Epithelial cell of proximal tubule (primary cell): ENCODE measurements around the gene TRAM2. TPM values are rescaled to one million over a fixed set of nuclear protein-coding genes. Genes with fewer than 3 reads are reported as not detected.

Experiments
- DNase-seq: peaks from one replicate; pipeline ENCODE4 v3.0.0-alpha.2; 2011; ENCODE audit warnings: low read depth
- H3K4me3 ChIP-seq: 2 replicates; pipeline ENCODE4 v1.5.1; 2011; ENCODE audit warnings: low read depth, mild to moderate bottlenecking, low read length
- total RNA-seq: library from RNA; depleted of rRNA; stranded (reverse); fragments of >200 nt; gene quantifications from 2 replicates; pipeline ENCODE4 v1.2.3, GENCODE V29; 2015
- TF ChIP-seq, protein P1 (sequence below): conservative IDR thresholded peaks from 2 replicates; pipeline ENCODE4 v1.5.1; 2012; ENCODE audit warnings: low read depth, mild to moderate bottlenecking, low read length

Gene TRAM2
- total RNA-seq, 1 donor from 2014 or later = 16.3 TPM

GRCh38 chr6:52538252-52538900 is 38.5 kb downstream of the TRAM2 start:
- no peak for DNase-seq
- TF ChIP-seq, protein P1, sequence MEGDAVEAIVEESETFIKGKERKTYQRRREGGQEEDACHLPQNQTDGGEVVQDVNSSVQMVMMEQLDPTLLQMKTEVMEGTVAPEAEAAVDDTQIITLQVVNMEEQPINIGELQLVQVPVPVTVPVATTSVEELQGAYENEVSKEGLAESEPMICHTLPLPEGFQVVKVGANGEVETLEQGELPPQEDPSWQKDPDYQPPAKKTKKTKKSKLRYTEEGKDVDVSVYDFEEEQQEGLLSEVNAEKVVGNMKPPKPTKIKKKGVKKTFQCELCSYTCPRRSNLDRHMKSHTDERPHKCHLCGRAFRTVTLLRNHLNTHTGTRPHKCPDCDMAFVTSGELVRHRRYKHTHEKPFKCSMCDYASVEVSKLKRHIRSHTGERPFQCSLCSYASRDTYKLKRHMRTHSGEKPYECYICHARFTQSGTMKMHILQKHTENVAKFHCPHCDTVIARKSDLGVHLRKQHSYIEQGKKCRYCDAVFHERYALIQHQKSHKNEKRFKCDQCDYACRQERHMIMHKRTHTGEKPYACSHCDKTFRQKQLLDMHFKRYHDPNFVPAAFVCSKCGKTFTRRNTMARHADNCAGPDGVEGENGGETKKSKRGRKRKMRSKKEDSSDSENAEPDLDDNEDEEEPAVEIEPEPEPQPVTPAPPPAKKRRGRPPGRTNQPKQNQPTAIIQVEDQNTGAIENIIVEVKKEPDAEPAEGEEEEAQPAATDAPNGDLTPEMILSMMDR = no peak
- H3K4me3 ChIP-seq = no peak overlapping the region

GRCh38 chr6:52537001-52537753 is 39.7 kb downstream of the TRAM2 start:
- TF ChIP-seq, protein P1 = no peak
- DNase-seq = no peak

DNA sequence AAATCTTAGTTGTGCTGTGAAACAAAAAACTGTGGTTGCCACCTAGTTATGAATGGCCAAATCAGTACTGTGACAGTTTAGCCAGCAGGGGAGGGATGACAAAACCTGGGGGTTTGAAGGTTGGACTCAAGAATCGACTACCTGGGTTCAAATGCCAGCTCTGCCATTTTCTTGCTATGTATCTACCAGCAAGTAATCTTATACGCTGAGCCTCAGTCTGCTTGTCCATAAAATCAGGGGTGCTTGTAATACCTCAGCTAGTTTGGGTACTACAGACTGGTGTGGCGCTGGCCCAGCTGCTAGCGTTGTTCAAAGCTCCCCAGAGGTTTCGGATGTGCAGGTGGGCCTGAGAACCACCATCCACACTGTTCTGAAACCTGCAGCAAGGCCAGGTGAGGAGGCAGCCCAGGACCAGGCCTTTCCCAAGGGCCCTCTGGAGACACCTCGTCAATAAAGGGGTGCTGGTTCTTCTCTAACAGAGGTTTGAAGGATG is 40.4 kb downstream of the TRAM2 start:
- DNase-seq = no peak
- no peak overlapping the region for H3K4me3 ChIP-seq
- TF ChIP-seq, protein P1 = no peak

More at GRCh38 chr6:52537001-52537753, 39.7 kb downstream of the TRAM2 start:
- H3K4me3 ChIP-seq = no peak overlapping the region

- TF ChIP-seq, protein P1 = no peak
- no peak for DNase-seq
- H3K4me3 ChIP-seq = no peak overlapping the region
Measured at GRCh38 chr6:52535711-52536423, 41.0 kb downstream of the TRAM2 start.

GRCh38 chr6:52534966-52535390 is 41.9 kb downstream of the TRAM2 start:
- H3K4me3 ChIP-seq = no peak overlapping the region
- TF ChIP-seq, protein P1 = no peak
- no peak for DNase-seq

DNA sequence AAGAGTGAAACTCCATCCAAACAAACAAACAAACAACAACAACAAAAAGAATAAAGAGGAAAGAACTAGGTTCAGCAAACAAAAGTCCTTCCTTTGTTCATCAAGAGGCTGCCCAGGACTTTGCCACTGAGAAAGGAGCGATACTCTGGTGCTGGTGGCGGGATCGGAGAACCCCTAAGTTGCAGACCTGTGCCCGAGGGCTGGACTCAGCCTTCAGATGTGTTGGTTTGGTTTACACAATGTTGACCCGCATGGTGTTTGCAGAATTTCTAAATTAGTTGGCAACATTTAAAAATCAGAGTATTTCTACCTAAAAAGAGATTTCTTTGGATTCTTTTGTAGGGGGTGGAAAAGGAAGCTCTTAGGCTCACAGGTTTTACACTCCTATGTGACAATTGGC is 42.5 kb downstream of the TRAM2 start:
- DNase-seq = no peak
- H3K4me3 ChIP-seq = no peak overlapping the region
- TF ChIP-seq, protein P1 = no peak
